Tibial nerve (tissue), 4 donors: ENCODE data around the gene STRIP2.

Experiments used
- CTCF ChIP-seq, 5 experiments: fragments of 200-600 bp in 3 of 5; fragments of 450-650 bp in 2 of 5; sonication (generic) in 3 of 5; IDR thresholded peaks; one replicate each; pipeline ENCODE4 v1.5.1; 2016 to 2019; ENCODE audit warnings: antibody characterized with exemption in 5 of 5, mild to moderate bottlenecking in 3 of 5, moderate library complexity in 2 of 5
- EP300 ChIP-seq, 2 donors: sonication (generic); formaldehyde crosslinking; IDR thresholded peaks; one replicate each; pipeline ENCODE4 v1.6.1; 2017; ENCODE audit warnings: antibody characterized with exemption in 2 of 2, mild to moderate bottlenecking in 1 of 2

DNA sequence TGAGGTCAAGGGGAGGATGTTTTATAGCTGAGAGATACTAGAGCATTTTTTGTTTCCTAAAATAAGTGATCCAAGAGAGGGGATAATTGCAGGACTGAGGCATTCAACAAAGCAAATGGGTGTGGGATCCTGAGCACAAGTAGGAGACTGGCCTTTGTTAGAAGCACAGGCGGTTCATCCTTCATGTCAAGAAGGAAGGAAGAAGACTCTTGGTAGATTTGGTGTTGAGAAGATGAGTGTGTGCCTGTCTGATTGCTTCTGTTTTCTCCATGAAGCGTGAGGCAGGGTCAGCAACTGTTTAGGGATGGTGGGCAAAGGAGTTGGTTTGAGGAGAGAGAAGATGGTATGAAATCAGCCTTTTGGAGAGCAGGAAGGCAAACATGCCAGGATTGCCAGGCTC is 27.6 kb downstream of the STRIP2 start:
- TF ChIP-seq CTCF (IDR thresholded peaks at IDR 0.05), result no peak
- TF ChIP-seq EP300 (IDR thresholded peaks at IDR 0.05), result no peak
